GM19463 (cell line): ENCODE results near the gene MSH5.
"Not testable (repeated sequence)": the region's sequence is repeated elsewhere in the genome, so short reads cannot be mapped to it uniquely, and the experiment has no call there.

Experiments
- ATAC-seq: cut with Tn5 transposase; IDR thresholded peaks from one replicate; pipeline ENCODE4 v1.9.1; 2021; ENCODE audit warnings: mild to moderate bottlenecking, moderate library complexity; ENCODE audit not compliant: unreplicated experiment

The MSH5 gene

GRCh38 chr6:31739639-31740396 lies at the start of gene MSH5:
Gene MSH5, plus strand, starts transcription at chr6:31740005. Its CDS starts 462 bp downstream, at chr6:31740467.
- ATAC-seq, result peak; percentile 67

- ATAC-seq, result no peak
Observed at GRCh38 chr6:31690231-31691077, 49.4 kb upstream of the MSH5 start.

- ATAC-seq, result no peak
Observed at GRCh38 chr6:31691078-31691463, 48.7 kb upstream of the MSH5 start.

- ATAC-seq, result no peak
Observed at GRCh38 chr6:31691564-31692108, 48.2 kb upstream of the MSH5 start.

- no peak for ATAC-seq
Observed at GRCh38 chr6:31692353-31692752, 47.5 kb upstream of the MSH5 start.

- no peak for ATAC-seq
Observed at GRCh38 chr6:31692886-31693285, 46.9 kb upstream of the MSH5 start.

GRCh38 chr6:31693535-31693934 lies 46.3 kb upstream of the MSH5 start:
- no peak for ATAC-seq

- ATAC-seq, result no peak
Observed at GRCh38 chr6:31697555-31697954, 42.2 kb upstream of the MSH5 start.

- no peak for ATAC-seq
Observed at GRCh38 chr6:31700740-31701401, 38.9 kb upstream of the MSH5 start.

- no peak for ATAC-seq
Observed at GRCh38 chr6:31701666-31702404, 38.0 kb upstream of the MSH5 start.

GRCh38 chr6:31702405-31702818 lies 37.4 kb upstream of the MSH5 start:
- no peak for ATAC-seq

GRCh38 chr6:31702819-31703716 lies 36.7 kb upstream of the MSH5 start, which contains the start of gene ABHD16A:
Gene ABHD16A, minus strand, starts transcription at chr6:31703324. Its CDS starts 43 bp downstream, at chr6:31703281.
- peak; percentile 95 for ATAC-seq

GRCh38 chr6:31705931-31706330 lies 33.9 kb upstream of the MSH5 start:
- no peak for ATAC-seq

- no peak for ATAC-seq
Observed at GRCh38 chr6:31706599-31706998, 33.2 kb upstream of the MSH5 start, which contains the start of gene LY6G6F. Gene LY6G6F, plus strand, starts transcription at chr6:31706866. Its CDS starts 41 bp downstream, at chr6:31706907.

- ATAC-seq, result no peak
Observed at GRCh38 chr6:31707701-31708100, 32.1 kb upstream of the MSH5 start.

- no peak for ATAC-seq
Observed at GRCh38 chr6:31708224-31708623, 31.6 kb upstream of the MSH5 start.

- ATAC-seq, result not testable (repeated sequence)
Observed at GRCh38 chr6:31709157-31709556, 30.6 kb upstream of the MSH5 start.

GRCh38 chr6:31710523-31711219 lies 29.1 kb upstream of the MSH5 start:
- no peak for ATAC-seq

- no peak for ATAC-seq
Observed at GRCh38 chr6:31711233-31711632, 28.6 kb upstream of the MSH5 start.
